ENCODE measurements around the gene ZNF320.
"Not testable (repeated sequence)": the region's sequence is repeated elsewhere in the genome, so short reads cannot be mapped to it uniquely, and the experiment has no call there.

The ZNF320 gene

GRCh38 chr19:52897138-52897935 lies at the start of gene ZNF320:
TSS of gene ZNF320 (minus strand) at chr19:52897635. CDS start at chr19:52890255, 7,380 bp downstream.
- in situ Hi-C loops (cut with HindIII; ENCODE audit: low sequenced_read_pairs) = no loop called here

- in situ Hi-C loops (cut with HindIII; ENCODE audit: low sequenced_read_pairs) = no loop called here
Observed at GRCh38 chr19:52946322-52947310, 49.2 kb upstream of the ZNF320 start.

GRCh38 chr19:52945652-52946321 lies 48.4 kb upstream of the ZNF320 start:
- in situ Hi-C loops (cut with HindIII; ENCODE audit: low sequenced_read_pairs) = no loop called here

- in situ Hi-C loops (cut with HindIII; ENCODE audit: low sequenced_read_pairs) = not testable (repeated sequence)
Observed at GRCh38 chr19:52944703-52945493, 47.5 kb upstream of the ZNF320 start.

- in situ Hi-C loops (cut with HindIII; ENCODE audit: low sequenced_read_pairs) = no loop called here
Observed at GRCh38 chr19:52943884-52944643, 46.6 kb upstream of the ZNF320 start.

- in situ Hi-C loops (cut with HindIII; ENCODE audit: low sequenced_read_pairs) = no loop called here
Observed at GRCh38 chr19:52943134-52943883, 45.9 kb upstream of the ZNF320 start.

- in situ Hi-C loops (cut with HindIII; ENCODE audit: low sequenced_read_pairs) = no loop called here
Observed at GRCh38 chr19:52942386-52943133, 45.1 kb upstream of the ZNF320 start.

- in situ Hi-C loops (cut with HindIII; ENCODE audit: low sequenced_read_pairs) = no loop called here
Observed at GRCh38 chr19:52941941-52942385, 44.5 kb upstream of the ZNF320 start.

GRCh38 chr19:52941523-52941922 lies 44.1 kb upstream of the ZNF320 start:
- in situ Hi-C loops (cut with HindIII; ENCODE audit: low sequenced_read_pairs) = not testable (repeated sequence)

GRCh38 chr19:52940905-52941304 lies 43.5 kb upstream of the ZNF320 start:
- in situ Hi-C loops (cut with HindIII; ENCODE audit: low sequenced_read_pairs) = not testable (repeated sequence)

- in situ Hi-C loops (cut with HindIII; ENCODE audit: low sequenced_read_pairs) = no loop called here
Observed at GRCh38 chr19:52938761-52939160, 41.3 kb upstream of the ZNF320 start.

- in situ Hi-C loops (cut with HindIII; ENCODE audit: low sequenced_read_pairs) = no loop called here
Observed at GRCh38 chr19:52936954-52937325, 39.5 kb upstream of the ZNF320 start.

GRCh38 chr19:52936151-52936953 lies 38.9 kb upstream of the ZNF320 start:
- in situ Hi-C loops (cut with HindIII; ENCODE audit: low sequenced_read_pairs) = no loop called here

- in situ Hi-C loops (cut with HindIII; ENCODE audit: low sequenced_read_pairs) = no loop called here
Observed at GRCh38 chr19:52935434-52935833, 38.0 kb upstream of the ZNF320 start.

- in situ Hi-C loops (cut with HindIII; ENCODE audit: low sequenced_read_pairs) = not testable (repeated sequence)
Observed at GRCh38 chr19:52924641-52925040, 27.2 kb upstream of the ZNF320 start.

GRCh38 chr19:52923778-52924593 lies 26.6 kb upstream of the ZNF320 start:
- in situ Hi-C loops (cut with HindIII; ENCODE audit: low sequenced_read_pairs) = no loop called here
